HepG2 (cell line): ENCODE results near the gene SIGLEC15. TPM values are rescaled to one million over a fixed set of nuclear protein-coding genes. Genes with fewer than 3 reads are reported as not detected.

Experiments
- ATAC-seq: fragments of 200-7000 bp; cut with Tn5 transposase; 3 replicates; pipeline ENCODE4 v1.9.1; 2020; ENCODE audit warnings: mild to moderate bottlenecking, moderate library complexity
- BruUV-seq: library from RNA; stranded (reverse); fragments of 400-500 nt; replicated peaks from 2 replicates; lab custom pipeline; 2021; lab: Mats Ljungman, UMichigan
- CTCF ChIA-PET: fragments of 300-600 bp; formaldehyde crosslinking; extraction: SDS; loops from one replicate; lab custom pipeline; 2021; ENCODE audit warnings: low total read pairs, inconsistent platforms, low intra/inter-chr PET ratio; lab: Yijun Ruan, JAX
- POLR2A ChIA-PET: fragments of 350-600 bp; sonication (Branson Sonifier 250); formaldehyde crosslinking; loops from one replicate; lab custom pipeline; 2020; ENCODE audit warnings: antibody characterized with exemption, inconsistent platforms; lab: Yijun Ruan, JAX
- DNase-seq: peaks from one replicate; pipeline ENCODE4 v3.0.0-alpha.2; 2015; ENCODE audit warnings: low spot score
- FAIRE-seq: peaks from 3 replicates; lab custom pipeline; 2011; peaks lifted over from hg19 to GRCh38; lab: Jason Lieb, UNC
- H2AFZ ChIP-seq: one replicate; pipeline ENCODE4 v1.6.1; 2011; ENCODE audit warnings: low read length, inconsistent platforms
- H3K27ac ChIP-seq: fragments of 300-600 bp; 3 replicates; pipeline ENCODE4 v1.8.0; 2011; ENCODE audit warnings: mixed run types, mild to moderate bottlenecking, mixed read lengths, low read length, inconsistent platforms; ENCODE audit not compliant: insufficient read depth; ENCODE audit errors: extremely low read length
- H3K27me3 ChIP-seq, 2 experiments: fragments of 200-600 bp in 1 of 2; 2 replicates in 1 of 2; 3 replicates in 1 of 2; pipeline versions ENCODE4 v1.6.0 to v1.8.0; 2011; ENCODE audit warnings: low read length in 2 of 2, mild to moderate bottlenecking in 2 of 2, moderate library complexity in 2 of 2, inconsistent platforms in 1 of 2; ENCODE audit not compliant: insufficient read depth in 2 of 2, control insufficient read depth in 1 of 2
- H3K36me3 ChIP-seq, 2 experiments: fragments of 200-600 bp in 1 of 2; replicated peaks in 1 of 2; 2 replicates in 1 of 2; 3 replicates in 1 of 2; pipeline versions ENCODE4 v1.5.1 to v1.8.0; 2011; ENCODE audit warnings: low read length in 2 of 2, inconsistent platforms in 1 of 2; ENCODE audit not compliant: insufficient read depth in 2 of 2, control insufficient read depth in 1 of 2
- H3K4me1 ChIP-seq: 2 replicates; pipeline ENCODE4 v1.5.1; 2012; ENCODE audit warnings: low read length, inconsistent platforms; ENCODE audit not compliant: insufficient read depth
- H3K4me2 ChIP-seq: 2 replicates; pipeline ENCODE4 v1.6.0; 2011; ENCODE audit warnings: low read depth, low read length, inconsistent platforms
- H3K4me3 ChIP-seq, 3 experiments: fragments of 200-600 bp in 1 of 3; sonication (generic), shearing (Covaris generic) in 1 of 3; replicated peaks in 1 of 3; 2 replicates each; pipeline ENCODE4 v1.5.1; 2011 to 2016; ENCODE audit warnings: low read length in 3 of 3, inconsistent platforms in 2 of 3, low read depth in 2 of 3, mild to moderate bottlenecking in 2 of 3, control low read depth in 1 of 3, mixed read lengths in 1 of 3; ENCODE audit not compliant: insufficient read depth in 1 of 3
- H3K79me2 ChIP-seq: one replicate; pipeline ENCODE4 v1.6.1; 2011; ENCODE audit warnings: low read length, inconsistent platforms; ENCODE audit not compliant: insufficient read depth
- H3K9ac ChIP-seq: 2 replicates; pipeline ENCODE4 v1.6.0; 2011; ENCODE audit warnings: mild to moderate bottlenecking, low read depth, low read length, inconsistent platforms; ENCODE audit not compliant: insufficient read depth
- H3K9me3 ChIP-seq: 2 replicates; pipeline ENCODE4 v1.5.1; 2012; ENCODE audit warnings: mild to moderate bottlenecking, low read length
- H4K20me1 ChIP-seq: 2 replicates; pipeline ENCODE4 v1.6.0; 2011; ENCODE audit warnings: inconsistent platforms, mild to moderate bottlenecking, low read length, moderate library complexity; ENCODE audit not compliant: insufficient read depth
- BCL6 ChIP-seq: IDR thresholded peaks from 2 replicates; pipeline ENCODE4 v1.6.1; 2016; ENCODE audit warnings: missing genetic modification reagents, missing compliant biosample characterization
- GATA4 ChIP-seq: sonication (generic); IDR thresholded peaks from 2 replicates; pipeline ENCODE4 v1.6.1; 2016; ENCODE audit warnings: antibody characterized with exemption, low read depth, borderline replicate concordance
- HOMEZ ChIP-seq: IDR thresholded peaks from 2 replicates; pipeline ENCODE4 v1.6.1; 2016; ENCODE audit warnings: low read depth
- NR2F1 ChIP-seq, 2 experiments: fragments of 450-650 bp in 1 of 2; formaldehyde crosslinking in 1 of 2; IDR thresholded peaks; 2 replicates each; pipeline versions ENCODE4 v1.5.0 to v1.6.1; 2016 to 2020; ENCODE audit warnings: mild to moderate bottlenecking in 1 of 2, missing compliant biosample characterization in 1 of 2, missing genetic modification reagents in 1 of 2, moderate library complexity in 1 of 2
- PAF1 ChIP-seq: IDR thresholded peaks from 2 replicates; pipeline ENCODE4 v1.6.1; 2016; ENCODE audit warnings: missing genetic modification reagents, missing compliant biosample characterization
- PBX2 ChIP-seq: IDR thresholded peaks from 2 replicates; pipeline ENCODE4 v1.6.1; 2016; ENCODE audit warnings: control low read depth
- SALL2 ChIP-seq: sonication (generic); formaldehyde crosslinking; IDR thresholded peaks from 2 replicates; pipeline ENCODE4 v1.8.1; 2023; ENCODE audit warnings: mild to moderate bottlenecking, missing genetic modification reagents, inconsistent platforms
- SMAD3 ChIP-seq: sonication (generic); formaldehyde crosslinking; IDR thresholded peaks from 2 replicates; pipeline ENCODE4 v1.4.0; 2020; ENCODE audit warnings: missing genetic modification reagents
- THRA ChIP-seq: sonication (generic); formaldehyde crosslinking; IDR thresholded peaks from 2 replicates; pipeline ENCODE4 v1.4.0; 2020; ENCODE audit warnings: missing genetic modification reagents, borderline replicate concordance
- TRAFD1 ChIP-seq: sonication (generic); formaldehyde crosslinking; IDR thresholded peaks from 2 replicates; pipeline ENCODE4 v1.5.1; 2020; ENCODE audit warnings: missing genetic modification reagents, mild to moderate bottlenecking, borderline replicate concordance
- ZNF143 ChIP-seq: sonication (generic); formaldehyde crosslinking; IDR thresholded peaks from 2 replicates; pipeline ENCODE4 v1.4.0; 2020; ENCODE audit warnings: missing genetic modification reagents
- ZNF317 ChIP-seq: sonication (generic); formaldehyde crosslinking; IDR thresholded peaks from 2 replicates; pipeline ENCODE4 v1.5.0; 2020; ENCODE audit warnings: mild to moderate bottlenecking, missing genetic modification reagents
- ZNF446 ChIP-seq: sonication (generic); formaldehyde crosslinking; IDR thresholded peaks from 2 replicates; pipeline ENCODE4 v1.5.0; 2020; ENCODE audit warnings: mild to moderate bottlenecking, missing genetic modification reagents
- ZNF672 ChIP-seq: sonication (generic); formaldehyde crosslinking; IDR thresholded peaks from 2 replicates; pipeline ENCODE4 v1.8.1; 2022; ENCODE audit warnings: missing genetic modification reagents
- ZUFSP ChIP-seq: sonication (generic); formaldehyde crosslinking; IDR thresholded peaks from 2 replicates; pipeline ENCODE4 v1.9.0; 2021; ENCODE audit warnings: missing genetic modification reagents, mild to moderate bottlenecking, borderline replicate concordance
- WGBS: methylation state at CpG from one replicate; pipeline ENCODE4 v1.1.6; 2017; ENCODE audit warnings: low lambda C conversion rate; 5-methylcytosine and 5-hydroxymethylcytosine counted together
- in situ Hi-C: cut with HindIII; loops from 2 replicates; pipeline ENCODE4 v1.10.0; 2017; ENCODE audit warnings: low pct_unique_long_range_greater_than_20kb; ENCODE audit not compliant: extremely low pct_ligation_motif_present
- intact Hi-C: fragments of 100-400 bp; cut with micrococcal nuclease; formaldehyde crosslinking; loops from one replicate; pipeline ENCODE4 v1.10.0; 2022; ENCODE audit not compliant: unreplicated experiment
- polyA plus RNA-seq, 8 experiments: library from polyadenylated mRNA; depleted of rRNA in 3 of 8; stranded (reverse) in 7 of 8; unstranded in 1 of 8; fragments of >200 nt; fragmentation: Illumina TruSeq in 4 of 8; extraction: Trizol in 4 of 8; gene quantifications; 2 replicates each; pipeline versions ENCODE4 v1.2.1 to v1.2.3, GENCODE V29; 2011 to 2016; ENCODE audit warnings: low read depth in 4 of 8, missing spikeins in 1 of 8, mixed read lengths in 1 of 8; ENCODE audit not compliant: insufficient read depth in 1 of 8
- total RNA-seq, 5 experiments: library from RNA; depleted of rRNA; stranded (reverse); fragments of >200 nt; fragmentation: Illumina TruSeq; extraction: Trizol; gene quantifications; 2 replicates each; pipeline ENCODE4 v1.2.3, GENCODE V29; 2016; ENCODE audit warnings: low read depth in 1 of 5

The SIGLEC15 gene
- total and polyA plus RNA-seq, 2 of the 13 experiments (the other 11 are each of a cell fraction or from before 2014, with no cell fraction given), result not detected

- intact Hi-C loops, result no loop called here
- Histone ChIP-seq H3K4me2 (no peak overlapping the region), H4K20me1 (no peaks in the 10 kb centered on the region), H3K4me1 (peaks cover 15% of the 10 kb centered on the region), H3K9me3 (no peaks in the 10 kb centered on the region), H3K27me3 (no peaks in the 10 kb centered on the region), H2AFZ (no peak overlapping the region), H3K79me2 (no peaks in the 10 kb centered on the region), H3K9ac (no peak overlapping the region), H3K4me3 (no peak overlapping the region), H3K27ac (no peak overlapping the region), H3K36me3 (peaks cover 0 to 8% of the 10 kb centered on the region in 2 experiments; a peak in 2 of 5 replicates)
- TF ChIP-seq ZNF446 (CRISPR knock-in tag) (no peak), ZNF672 (CRISPR knock-in tag) (no peak), ZNF317 (CRISPR knock-in tag) (no peak), ZNF143 (no peak), GATA4 (no peak), ZUFSP (no peak), PBX2 (CRISPR knock-in tag) (no peak), THRA (no peak), SMAD3 (CRISPR knock-in tag) (no peak), SALL2 (CRISPR knock-in tag) (no peak), BCL6 (no peak), HOMEZ (no peak), NR2F1 (CRISPR knock-in tag; IDR thresholded peaks at IDR 0.05) (no peak), TRAFD1 (CRISPR knock-in tag) (no peak), PAF1 (CRISPR knock-in tag) (no peak)
- ChIA-PET CTCF (no interaction called here), POLR2A (no interaction called here)
- no peak for ATAC-seq
- DNase-seq, result no peak
- WGBS, result 74% methylated on average over 7 of the region's 8 CpGs
- BruUV-seq, result no TSS peak
- in situ Hi-C loops, result no loop called here
- FAIRE-seq, result no peak
Observed at GRCh38 chr18:45845410-45845809, 19.9 kb downstream of the SIGLEC15 start.
